Choroid plexus epithelial cell (primary cell): Measurements from ENCODE around the gene KCNJ3.
"Not testable (repeated sequence)": the region's sequence is repeated elsewhere in the genome, so short reads cannot be mapped to it uniquely, and the experiment has no call there.

Experiments
- DNase-seq: peaks from one replicate; pipeline ENCODE4 v3.0.0-alpha.2; 2010; ENCODE audit warnings: low read depth
- H3K4me3 ChIP-seq: 2 replicates; pipeline ENCODE4 v1.5.1; 2011; ENCODE audit warnings: low read depth, mild to moderate bottlenecking, control low read depth, low read length, moderate library complexity
- CTCF ChIP-seq: conservative IDR thresholded peaks from 2 replicates; pipeline ENCODE4 v1.5.1; 2011; ENCODE audit warnings: low read depth, mild to moderate bottlenecking, control low read depth, inconsistent platforms, low read length, moderate library complexity

KCNJ3 gene

GRCh38 chr2:154850532-154850931 is 152.0 kb downstream of the KCNJ3 start:
- H3K4me3 ChIP-seq: no peak overlapping the region
- DNase-seq: no peak
- TF ChIP-seq CTCF: no peak

- no peak for TF ChIP-seq CTCF
- DNase-seq: no peak
- no peak overlapping the region for H3K4me3 ChIP-seq
Observed at GRCh38 chr2:154855138-154855537, 156.6 kb downstream of the KCNJ3 start.

DNA sequence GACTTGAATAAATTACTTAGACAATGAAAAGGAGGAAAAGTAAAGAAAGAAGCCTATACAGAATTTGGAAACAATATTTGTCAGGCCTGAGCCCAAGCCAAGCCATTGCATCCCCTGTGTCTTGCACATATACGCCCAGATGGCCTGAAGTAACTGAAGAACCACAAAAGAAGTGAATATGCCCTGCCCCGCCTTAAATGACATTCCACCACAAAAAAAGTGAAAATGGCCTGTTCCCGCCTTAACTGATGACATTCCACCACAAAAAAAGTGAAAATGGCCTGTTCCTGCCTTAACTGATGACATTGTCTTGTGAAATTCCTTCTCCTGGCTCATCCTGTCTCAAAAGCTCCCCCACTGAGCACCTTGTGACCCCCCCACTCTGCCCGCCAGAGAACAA is 168.7 kb downstream of the KCNJ3 start:
- not testable (repeated sequence) for DNase-seq, H3K4me3 ChIP-seq

- no peak for TF ChIP-seq CTCF
- no peak overlapping the region for H3K4me3 ChIP-seq
- no peak for DNase-seq
Observed at GRCh38 chr2:154875999-154876398, 177.5 kb downstream of the KCNJ3 start.

GRCh38 chr2:154882725-154883124 is 184.2 kb downstream of the KCNJ3 start:
- no peak overlapping the region for H3K4me3 ChIP-seq
- no peak for TF ChIP-seq CTCF
- DNase-seq: no peak

DNA sequence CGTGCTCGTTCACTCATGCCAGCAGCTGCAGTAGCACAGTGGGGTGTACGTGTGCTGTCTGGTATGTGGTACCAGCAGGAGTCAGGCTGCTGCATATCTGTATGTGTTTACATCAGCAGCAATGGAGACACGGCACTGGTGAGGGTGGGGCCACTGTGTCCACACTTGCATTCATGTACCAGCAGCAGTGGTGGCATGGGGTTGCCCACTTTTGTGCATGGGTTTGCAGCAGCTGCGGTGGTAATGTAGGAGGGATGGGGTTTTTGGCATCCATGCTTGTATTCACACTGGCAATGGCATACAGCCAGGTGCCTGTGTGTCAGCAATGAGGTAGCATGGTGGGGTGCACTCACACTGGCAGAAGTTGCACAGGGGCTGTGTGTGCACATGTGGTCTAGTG is 187.8 kb downstream of the KCNJ3 start:
- no peak for TF ChIP-seq CTCF
- no peak overlapping the region for H3K4me3 ChIP-seq
- DNase-seq: no peak

- no peak for DNase-seq
- H3K4me3 ChIP-seq: no peak overlapping the region
- TF ChIP-seq CTCF: no peak
Observed at GRCh38 chr2:154898269-154898668, 199.8 kb downstream of the KCNJ3 start.

DNA sequence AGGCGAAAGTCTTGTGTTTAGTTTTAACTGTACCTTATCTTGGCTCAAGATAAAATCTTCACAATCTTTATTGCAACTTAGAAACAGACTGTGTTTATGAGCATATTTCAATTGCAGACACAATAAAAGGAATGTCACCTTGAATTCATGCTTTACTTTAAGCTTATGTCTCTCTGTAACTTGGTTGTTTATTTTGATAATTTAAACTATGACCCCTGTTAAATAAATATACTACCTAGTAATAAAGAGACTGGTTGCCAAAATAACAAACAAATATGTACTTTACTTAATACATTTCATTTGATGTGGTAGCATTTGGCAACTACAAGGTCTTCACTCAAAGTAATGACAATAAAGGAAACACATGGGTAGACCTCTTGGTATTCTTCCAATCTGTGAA is 202.6 kb downstream of the KCNJ3 start:
- no peak for DNase-seq
- TF ChIP-seq CTCF: no peak
- no peak overlapping the region for H3K4me3 ChIP-seq
